HG02970 (cell line): Measurements from ENCODE around the gene KIAA0232.
"Not testable (repeated sequence)": the region's sequence is repeated elsewhere in the genome, so short reads cannot be mapped to it uniquely, and the experiment has no call there.

Experiments used
- ATAC-seq: cut with Tn5 transposase; IDR thresholded peaks from one replicate; pipeline ENCODE4 v1.9.1; 2021; ENCODE audit warnings: mild to moderate bottlenecking, moderate library complexity, moderate number of reproducible peaks; ENCODE audit not compliant: unreplicated experiment, low FRiP score

Gene KIAA0232

GRCh38 chr4:6874981-6875380, 92.5 kb downstream of the KIAA0232 start:
- no peak for ATAC-seq

DNA sequence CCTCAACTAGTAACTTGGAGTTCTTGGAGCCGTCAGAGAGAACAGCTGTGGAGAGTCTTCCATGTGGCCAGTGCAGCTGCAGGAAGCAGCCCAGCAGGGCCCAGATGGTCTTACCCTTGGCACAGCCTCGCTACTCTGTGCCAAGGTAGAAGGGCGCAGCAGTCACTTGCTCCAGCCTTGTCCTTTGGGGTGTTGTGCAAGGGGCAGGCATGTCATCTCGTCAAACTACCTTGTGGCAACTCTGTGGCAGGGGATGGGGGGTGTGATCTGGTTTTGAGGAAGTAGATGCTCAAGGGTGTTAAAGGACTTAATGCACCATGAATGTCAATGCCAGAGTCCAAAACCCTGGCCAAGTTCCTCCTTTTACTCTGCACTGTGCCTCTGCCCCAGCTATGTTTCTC, 92.9 kb downstream of the KIAA0232 start:
- ATAC-seq: no peak

DNA sequence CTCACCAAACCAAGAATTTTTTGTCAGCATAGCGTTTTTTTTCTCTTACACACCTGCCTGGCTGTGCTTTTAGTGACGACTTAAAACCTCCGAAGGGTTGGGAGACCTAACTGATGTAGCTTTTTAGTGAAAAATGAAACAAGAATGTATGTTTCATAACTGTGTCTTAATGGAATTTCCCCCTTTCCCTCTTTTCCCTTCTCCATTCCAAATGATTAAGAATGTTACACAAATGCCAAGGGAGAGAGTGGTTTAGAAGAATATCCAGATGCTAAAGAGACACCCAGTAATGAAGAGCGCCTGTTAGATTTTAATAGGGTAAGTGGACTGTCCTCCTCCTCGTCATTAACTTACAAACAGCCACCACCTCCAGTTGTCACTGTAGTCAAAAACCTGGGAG, 93.9 kb downstream of the KIAA0232 start:
- ATAC-seq: no peak

DNA sequence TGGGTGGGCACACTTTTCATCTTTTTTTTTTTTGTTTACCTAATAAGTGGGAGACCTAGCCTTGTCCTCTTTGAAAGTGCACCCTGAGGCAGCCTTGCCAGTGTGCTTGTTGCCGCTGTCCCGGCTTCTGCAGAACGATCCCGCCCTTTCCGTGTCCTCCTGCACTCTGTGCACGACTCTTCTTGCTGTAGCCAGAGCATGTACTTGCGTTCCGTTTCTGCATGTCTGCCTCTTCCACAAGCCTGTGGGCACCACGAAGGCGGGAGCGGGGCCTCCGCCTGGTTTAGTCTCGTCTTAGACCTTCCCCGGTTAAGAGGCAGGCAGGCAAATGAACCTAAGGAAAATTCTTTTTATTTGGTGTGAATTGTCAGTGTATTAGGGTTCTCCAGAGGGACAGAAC, 94.5 kb downstream of the KIAA0232 start:
- ATAC-seq: no peak

DNA sequence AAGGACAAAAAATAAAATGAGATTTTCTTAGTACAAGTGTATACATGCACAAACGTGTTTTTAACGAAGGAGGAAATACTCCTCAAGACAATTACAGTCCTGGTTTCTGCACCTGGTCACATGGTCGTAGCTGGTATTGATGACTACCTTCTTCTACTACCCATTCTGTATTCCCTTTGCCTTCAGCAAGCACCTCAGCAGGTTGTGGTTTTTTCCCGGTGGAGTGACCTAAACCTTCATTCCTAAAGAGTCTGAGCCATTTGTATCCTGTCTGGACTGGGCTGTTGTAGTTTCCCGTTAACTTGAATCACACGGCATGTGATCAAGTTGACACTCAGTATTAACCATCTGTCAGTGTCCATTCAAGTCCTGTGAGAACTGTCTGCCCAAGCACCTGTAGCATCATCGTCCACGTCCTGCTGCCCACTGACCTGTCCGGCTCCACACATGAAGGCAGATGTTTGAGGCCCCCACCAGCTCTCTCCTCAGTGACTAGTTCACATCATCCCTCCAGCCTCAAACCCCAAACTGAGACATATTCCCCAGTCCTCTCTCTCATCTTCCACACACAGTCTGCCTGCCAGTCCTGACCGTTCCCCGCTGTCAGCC, 96.0 kb downstream of the KIAA0232 start:
- no peak for ATAC-seq

- no peak for ATAC-seq
Measured at GRCh38 chr4:6880691-6881090, 98.2 kb downstream of the KIAA0232 start.

- ATAC-seq: no peak
Measured at GRCh38 chr4:6881908-6882307, 99.4 kb downstream of the KIAA0232 start.

DNA sequence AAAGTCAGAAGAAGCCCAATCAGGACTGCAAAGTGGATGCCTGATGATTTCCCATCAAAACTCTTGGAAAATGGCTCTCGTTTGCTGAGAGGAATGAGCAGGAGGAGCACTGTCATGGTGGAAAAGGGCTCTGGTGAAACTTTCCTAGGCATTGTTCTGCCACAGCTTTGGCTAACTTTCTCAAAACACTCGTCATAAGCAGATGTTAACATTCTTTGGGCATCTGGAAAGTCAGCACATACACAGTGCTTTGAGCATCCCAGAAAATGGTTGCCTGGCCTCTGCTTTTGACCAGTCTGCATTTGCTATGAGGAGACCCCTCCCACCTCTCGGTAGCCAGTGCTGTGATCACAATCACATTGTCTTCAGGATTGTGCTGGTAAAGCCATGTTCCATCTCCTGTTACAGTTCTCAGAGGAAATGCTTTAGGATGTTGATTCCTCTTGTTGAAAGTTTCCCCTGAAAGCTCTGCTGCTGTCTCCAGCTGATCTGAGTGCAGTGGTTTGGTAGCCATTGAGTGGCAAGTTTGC, 101.9 kb downstream of the KIAA0232 start:
- no peak for ATAC-seq

DNA sequence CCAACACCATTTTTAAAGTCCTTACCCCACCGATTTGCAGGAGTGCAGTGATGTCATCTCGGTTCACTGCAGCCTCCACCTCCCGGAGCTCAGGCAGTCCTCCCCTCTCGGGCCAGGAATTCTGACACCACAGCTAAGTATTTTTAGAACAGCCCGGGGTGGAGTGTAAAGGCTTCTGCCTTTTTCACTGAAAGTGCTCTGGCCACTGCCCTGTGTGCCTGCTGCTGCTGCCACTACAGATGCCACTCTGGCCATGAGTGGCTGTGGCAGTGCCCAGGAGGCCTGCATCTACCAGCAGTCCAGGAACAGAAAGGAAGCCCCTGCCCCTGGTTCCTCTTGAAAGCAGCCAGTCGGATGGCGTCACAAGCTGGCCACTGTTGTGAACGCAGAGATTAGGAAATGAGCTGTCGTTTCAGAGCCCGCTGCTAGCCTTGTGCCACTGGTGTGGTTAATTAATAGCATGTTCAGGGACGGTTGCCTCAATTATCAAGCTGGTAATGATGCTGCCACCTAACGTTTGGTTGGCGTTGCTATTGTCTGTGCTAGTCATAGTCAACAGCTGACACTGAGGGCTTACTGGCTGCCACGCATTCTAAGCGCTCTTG, 103.5 kb downstream of the KIAA0232 start:
- no peak for ATAC-seq

DNA sequence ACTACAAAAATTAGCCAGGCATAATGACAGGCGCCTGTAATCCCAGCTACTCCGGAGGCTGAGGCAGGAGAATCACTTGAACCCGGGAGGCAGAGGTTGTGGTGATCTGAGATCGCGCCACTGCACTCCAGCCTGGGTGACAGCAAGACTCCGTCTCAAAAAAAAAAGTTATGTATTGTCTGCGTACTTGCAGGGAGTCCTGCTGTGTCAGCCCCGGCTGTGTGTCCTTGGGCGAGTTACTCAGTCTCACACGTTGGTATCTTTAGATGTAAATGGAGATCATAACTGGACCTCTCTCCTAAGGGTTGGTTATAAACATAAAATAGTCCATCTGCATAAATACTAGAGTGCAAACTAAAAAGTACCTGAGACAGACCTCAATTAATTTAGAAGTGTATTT, 104.4 kb downstream of the KIAA0232 start:
- ATAC-seq: no peak

- no peak for ATAC-seq
Measured at GRCh38 chr4:6887591-6888371, 105.3 kb downstream of the KIAA0232 start.

- no peak for ATAC-seq
Measured at GRCh38 chr4:6888506-6889071, 106.1 kb downstream of the KIAA0232 start.

DNA sequence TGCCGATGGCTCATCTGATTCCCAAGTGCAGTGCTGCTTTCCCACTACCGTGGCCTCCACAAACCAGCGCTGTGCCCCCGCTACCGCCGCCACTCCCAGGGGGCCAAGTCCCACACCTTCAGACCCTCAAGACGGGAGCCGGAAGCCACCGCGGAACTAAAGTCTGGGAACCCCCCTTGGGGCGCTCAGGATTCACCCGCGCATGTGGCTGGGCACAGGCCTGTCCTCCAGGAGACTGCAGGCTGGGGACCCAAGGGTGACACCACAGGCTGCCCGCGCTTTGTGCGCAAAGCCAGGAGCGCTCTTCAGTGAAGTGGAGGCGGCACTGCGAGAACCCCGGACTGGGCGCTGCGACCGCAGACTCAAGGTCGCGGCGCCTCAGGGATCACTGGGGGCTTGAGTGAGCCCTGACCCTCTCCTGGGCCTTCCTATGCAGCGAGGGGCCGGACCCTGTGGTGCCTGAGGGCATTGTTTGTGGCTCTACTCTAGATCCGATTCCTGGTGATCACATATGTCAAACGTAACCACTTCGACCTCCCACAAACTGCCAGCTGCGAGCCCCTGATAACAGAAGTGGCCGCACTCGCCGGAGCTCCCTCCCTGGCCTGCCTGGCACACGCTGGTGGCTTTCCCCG, 106.7 kb downstream of the KIAA0232 start:
- ATAC-seq: no peak

DNA sequence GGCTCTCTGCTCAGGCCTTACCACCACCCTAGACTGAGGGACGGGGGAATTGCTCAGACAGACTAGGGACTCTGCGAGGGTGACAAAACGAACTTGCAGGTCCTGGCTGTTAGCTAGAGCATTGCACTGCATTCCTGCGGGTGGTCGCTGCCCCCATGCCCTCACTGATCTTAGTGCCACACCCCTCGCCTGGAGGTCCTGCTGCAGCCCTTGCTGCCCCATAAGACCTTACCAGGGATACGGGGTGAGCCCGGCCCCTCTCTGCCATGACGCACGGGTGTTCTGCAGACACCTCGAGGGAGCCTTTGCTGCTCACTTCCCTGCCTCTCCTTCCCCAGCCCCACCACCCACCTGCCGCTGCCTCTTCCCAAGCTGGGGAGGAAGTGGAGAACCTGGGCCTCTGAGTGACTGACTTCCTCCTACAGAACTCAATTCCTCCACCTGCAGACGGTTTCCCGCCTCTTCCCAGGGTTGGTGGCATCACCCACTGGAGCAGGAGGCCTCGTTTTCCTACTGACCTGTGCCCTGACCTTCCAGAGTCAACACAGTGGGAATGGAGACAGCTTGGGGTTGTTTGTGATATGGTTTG, 107.3 kb downstream of the KIAA0232 start:
- no peak for ATAC-seq

- no peak for ATAC-seq
Measured at GRCh38 chr4:6890358-6890757, 107.8 kb downstream of the KIAA0232 start.

- not testable (repeated sequence) for ATAC-seq
Measured at GRCh38 chr4:6890971-6891370, 108.4 kb downstream of the KIAA0232 start.

- ATAC-seq: no peak
Measured at GRCh38 chr4:6891436-6892170, 109.1 kb downstream of the KIAA0232 start.

- ATAC-seq: no peak
Measured at GRCh38 chr4:6892190-6892908, 109.8 kb downstream of the KIAA0232 start.

DNA sequence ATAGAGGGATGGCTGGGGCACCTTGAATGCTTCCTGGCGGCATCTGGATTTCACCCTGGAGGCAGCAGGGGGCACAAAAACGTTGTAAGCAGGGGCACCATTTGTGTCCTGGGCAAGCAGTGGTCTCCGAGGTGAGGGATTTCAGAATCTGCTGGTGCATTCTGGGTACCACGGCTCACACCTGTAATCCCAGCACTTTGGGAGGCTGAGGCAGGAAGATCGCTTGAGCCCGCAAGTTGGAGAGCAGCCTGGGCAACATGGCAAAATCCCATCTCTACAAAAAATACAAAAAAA, 110.3 kb downstream of the KIAA0232 start:
- no peak for ATAC-seq
